OCI-LY3 (cell line): ENCODE results near the gene SDK2.

Source experiments
- H2AFZ ChIP-seq: fragments of 200-600, 300-600 bp; shearing (Covaris generic); 2 replicates; pipeline ENCODE4 v1.6.0; 2014; ENCODE audit warnings: antibody characterized with exemption, low read depth, low read length
- H3K27ac ChIP-seq: fragments of 200-600, 300-600 bp; sonication (generic); 2 replicates; pipeline ENCODE4 v1.5.1; 2014; ENCODE audit warnings: mild to moderate bottlenecking, low read length, moderate library complexity, mixed read lengths
- H3K27me3 ChIP-seq: fragments of 200-600, 300-600 bp; sonication (generic); 2 replicates; pipeline ENCODE4 v1.6.1; 2014; ENCODE audit warnings: low read depth, low read length, mixed read lengths
- H3K36me3 ChIP-seq: fragments of 200-600, 300-600 bp; sonication (generic); replicated peaks from 2 replicates; pipeline ENCODE3; 2014; ENCODE audit warnings: low read depth, low read length, mixed read lengths
- H3K4me1 ChIP-seq: fragments of 300-600, 200-600 bp; sonication (generic); 2 replicates; pipeline ENCODE4 v1.6.1; 2014; ENCODE audit warnings: low read length, mixed read lengths
- H3K4me2 ChIP-seq: fragments of 200-600, 300-600 bp; sonication (generic); 2 replicates; pipeline ENCODE4 v1.6.1; 2014; ENCODE audit warnings: low read length, mixed read lengths
- H3K4me3 ChIP-seq: fragments of 300-600, 200-600 bp; sonication (generic); 2 replicates; pipeline ENCODE4 v1.5.1; 2014; ENCODE audit warnings: antibody characterized with exemption, mild to moderate bottlenecking, low read length, moderate library complexity
- H3K79me2 ChIP-seq: fragments of 300-600, 200-600 bp; shearing (Covaris generic); 2 replicates; pipeline ENCODE4 v1.6.1; 2014; ENCODE audit warnings: mild to moderate bottlenecking, low read length, mixed read lengths
- H3K9ac ChIP-seq: fragments of 300-600, 200-600 bp; shearing (Covaris generic); 2 replicates; pipeline ENCODE4 v1.6.0; 2014; ENCODE audit warnings: mild to moderate bottlenecking, low read length, moderate library complexity
- H3K9me3 ChIP-seq: fragments of 200-600, 300-600 bp; shearing (Covaris generic); 2 replicates; pipeline ENCODE4 v1.6.1; 2014; ENCODE audit warnings: low read length, mixed read lengths; ENCODE audit not compliant: insufficient read depth
- H4K20me1 ChIP-seq: fragments of 200-600, 300-600 bp; sonication (generic); 2 replicates; pipeline ENCODE4 v1.6.1; 2016; ENCODE audit warnings: low read length, mixed read lengths; ENCODE audit not compliant: insufficient read depth
- CTCF ChIP-seq: fragments of 200-600, 300-600 bp; sonication (generic); IDR thresholded peaks from 2 replicates; pipeline ENCODE4 v1.5.1; 2014; ENCODE audit warnings: antibody characterized with exemption, low read length, low read depth
- EZH2phosphoT487 ChIP-seq: fragments of 200-600 bp; shearing (Covaris generic); IDR thresholded peaks from 2 replicates; pipeline ENCODE4 v1.6.1; 2018; ENCODE audit warnings: antibody characterized with exemption, mixed run types, low read depth

Gene SDK2

GRCh38 chr17:73404246-73404645 is 240.0 kb downstream of the SDK2 start:
- Histone ChIP-seq H3K27me3 (peaks cover 12% of the 10 kb centered on the region), H4K20me1 (no peaks in the 10 kb centered on the region), H3K27ac (no peak overlapping the region), H3K79me2 (no peaks in the 10 kb centered on the region), H3K4me2 (no peak overlapping the region), H3K9me3 (no peaks in the 10 kb centered on the region), H2AFZ (no peak overlapping the region), H3K9ac (no peak overlapping the region), H3K36me3 (no peaks in the 10 kb centered on the region), H3K4me3 (no peak overlapping the region), H3K4me1 (no peaks in the 10 kb centered on the region)
- no peak for TF ChIP-seq CTCF
- no peak for TF ChIP-seq EZH2phosphoT487

GRCh38 chr17:73402466-73402865 is 241.8 kb downstream of the SDK2 start:
- H3K9ac ChIP-seq = no peak overlapping the region
- no peak overlapping the region for H2AFZ ChIP-seq
- H3K4me2 ChIP-seq = no peak overlapping the region
- H3K27me3 ChIP-seq = peaks cover 6% of the 10 kb centered on the region
- H3K4me3 ChIP-seq = no peak overlapping the region
- no peaks in the 10 kb centered on the region for H3K36me3 ChIP-seq
- H3K27ac ChIP-seq = no peak overlapping the region
- no peaks in the 10 kb centered on the region for H3K79me2 ChIP-seq
- H4K20me1 ChIP-seq = no peaks in the 10 kb centered on the region
- no peaks in the 10 kb centered on the region for H3K9me3 ChIP-seq
- TF ChIP-seq EZH2phosphoT487 (no peak), CTCF (no peak)
- no peaks in the 10 kb centered on the region for H3K4me1 ChIP-seq

GRCh38 chr17:73401911-73402310 is 242.3 kb downstream of the SDK2 start:
- no peaks in the 10 kb centered on the region for H3K79me2 ChIP-seq
- no peak overlapping the region for H2AFZ ChIP-seq
- no peak overlapping the region for H3K27ac ChIP-seq
- H3K27me3 ChIP-seq = peaks cover 6% of the 10 kb centered on the region
- no peak for TF ChIP-seq CTCF
- no peak for TF ChIP-seq EZH2phosphoT487
- no peaks in the 10 kb centered on the region for H3K9me3 ChIP-seq
- H3K4me2 ChIP-seq = no peak overlapping the region
- no peaks in the 10 kb centered on the region for H3K36me3 ChIP-seq
- H3K4me3 ChIP-seq = no peak overlapping the region
- H3K4me1 ChIP-seq = no peaks in the 10 kb centered on the region
- no peaks in the 10 kb centered on the region for H4K20me1 ChIP-seq
- H3K9ac ChIP-seq = no peak overlapping the region

- H2AFZ ChIP-seq = no peak overlapping the region
- H3K4me3 ChIP-seq = no peak overlapping the region
- H3K4me1 ChIP-seq = no peaks in the 10 kb centered on the region
- TF ChIP-seq EZH2phosphoT487 (no peak), CTCF (no peak)
- H4K20me1 ChIP-seq = no peaks in the 10 kb centered on the region
- H3K4me2 ChIP-seq = no peak overlapping the region
- H3K79me2 ChIP-seq = no peaks in the 10 kb centered on the region
- H3K9ac ChIP-seq = no peak overlapping the region
- no peak overlapping the region for H3K27ac ChIP-seq
- H3K27me3 ChIP-seq = peaks cover 6% of the 10 kb centered on the region
- no peaks in the 10 kb centered on the region for H3K36me3 ChIP-seq
- H3K9me3 ChIP-seq = no peaks in the 10 kb centered on the region
Observed at GRCh38 chr17:73400915-73401545, 243.2 kb downstream of the SDK2 start.
